Gastrocnemius medialis (tissue), 4 donors: ENCODE data around the gene INTS11. TPM values are rescaled to one million over a fixed set of nuclear protein-coding genes. Genes with fewer than 3 reads are reported as not detected.
"Not testable (repeated sequence)": the region's sequence is repeated elsewhere in the genome, so short reads cannot be mapped to it uniquely, and the experiment has no call there.

Source experiments
- ATAC-seq, 2 donors: fragments of 150-250 bp; one replicate each; pipeline ENCODE4 v1.9.1; 2016
- DNase-seq, 2 donors: peaks; one replicate each; pipeline ENCODE4 v3.0.0-alpha.2; 2019
- H3K27ac ChIP-seq, 4 donors: fragments of 200-600 bp; sonication (generic); 1 replicate in 1 of 4; 2 replicates in 3 of 4; pipeline ENCODE4 v1.5.1; 2016 to 2018; ENCODE audit warnings: mild to moderate bottlenecking in 2 of 4, moderate library complexity in 1 of 4
- H3K27me3 ChIP-seq, 3 donors: fragments of 200-600 bp; sonication (generic) in 2 of 3; 1 replicate in 1 of 3; 2 replicates in 2 of 3; pipeline versions ENCODE4 v1.5.1 to v1.6.0; 2016 to 2019; ENCODE audit warnings: mild to moderate bottlenecking in 1 of 3, moderate library complexity in 1 of 3
- H3K36me3 ChIP-seq, 2 donors: fragments of 200-600 bp; sonication (generic) in 1 of 2; one replicate each; pipeline ENCODE4 v1.5.1; 2017 to 2018
- H3K4me1 ChIP-seq, 2 donors: fragments of 200-600 bp; sonication (generic) in 1 of 2; one replicate each; pipeline ENCODE4 v1.5.1; 2016 to 2017; ENCODE audit warnings: mild to moderate bottlenecking in 2 of 2
- H3K4me3 ChIP-seq, 4 donors: fragments of 200-600 bp; sonication (generic) in 3 of 4; 1 replicate in 1 of 4; 2 replicates in 3 of 4; pipeline ENCODE4 v1.5.1; 2016 to 2019; ENCODE audit warnings: mild to moderate bottlenecking in 2 of 4
- H3K9me3 ChIP-seq, 3 donors: fragments of 200-600 bp; sonication (generic) in 2 of 3; 1 replicate in 1 of 3; 2 replicates in 2 of 3; pipeline ENCODE4 v1.5.1; 2016 to 2019
- POLR2A ChIP-seq, 2 donors: fragments of 450-650 bp; IDR thresholded peaks; one replicate each; pipeline ENCODE4 v1.6.1; 2017; ENCODE audit warnings: antibody characterized with exemption in 2 of 2, mild to moderate bottlenecking in 2 of 2, moderate library complexity in 2 of 2
- in situ Hi-C, 4 donors: fragments of 200-750 bp; cut with MboI; loops; one replicate each; pipeline versions ENCODE4 v1.15.0 to v1.8.0; 2017; ENCODE audit warnings: low sequenced_read_pairs in 4 of 4
- intact Hi-C: fragments of 100-400 bp; cut with DNase I; formaldehyde crosslinking; loops from one replicate; pipeline ENCODE4 v1.15.1; 2023; ENCODE audit warnings: low total_unique reads
- total RNA-seq, 4 donors: library from RNA; depleted of rRNA; stranded (reverse); fragments of >200 nt; gene quantifications; one replicate each; pipeline versions ENCODE4 v1.1.0 to v1.2.3, GENCODE V29; 2016
- TF ChIP-seq, protein P1 (sequence below), 5 experiments: fragments of 450-650 bp in 3 of 5; fragments of 200-600 bp in 2 of 5; sonication (generic) in 2 of 5; IDR thresholded peaks in 4 of 5; conservative IDR thresholded peaks in 1 of 5; 1 replicate in 4 of 5; 2 replicates in 1 of 5; pipeline ENCODE4 v1.5.1; 2016 to 2019; ENCODE audit warnings: antibody characterized with exemption in 5 of 5, mild to moderate bottlenecking in 3 of 5, moderate library complexity in 3 of 5

The INTS11 gene
- total RNA-seq, 4 donors from 2014 or later: 74.0 to 94.4 (median 84.7) TPM

DNA sequence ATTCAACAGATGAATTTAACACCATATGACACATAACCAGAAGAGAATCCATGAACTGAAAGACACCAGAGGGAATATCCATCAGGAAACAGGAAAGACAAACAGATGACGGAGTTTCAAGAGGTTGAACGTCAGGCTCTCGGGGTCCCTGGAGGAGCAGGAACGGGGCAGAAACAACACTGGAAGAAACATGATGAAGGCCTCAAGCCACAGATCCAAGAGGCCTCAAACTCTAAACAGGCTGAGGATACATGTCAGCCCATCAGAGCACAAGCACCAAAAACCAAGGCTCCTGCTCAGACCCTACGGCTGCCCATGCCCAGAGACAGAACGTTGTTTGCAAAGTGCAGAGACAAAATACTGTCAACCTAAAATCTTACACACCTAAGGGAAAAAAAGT lies 7.0 kb downstream of the INTS11 start:
- Histone ChIP-seq H3K9me3 (no peaks in the 10 kb centered on the region), H3K27me3 (no peaks in the 10 kb centered on the region), H3K4me1 (peaks cover 33 to 42% of the 10 kb centered on the region in 2 donors), H3K36me3 (peaks cover 0 to 50% of the 10 kb centered on the region in 2 donors), H3K4me3 (no peak overlapping the region), H3K27ac (peak overlapping the region; percentile 74 to 91 (median 86))
- in situ Hi-C loops (no loop called here), intact Hi-C loops (loop anchor here (10.0 kb wide), 1 partner anchor 363 kb away; the partner anchor contains the start of gene NOC2L)
- no peak for DNase-seq
- no peak for TF ChIP-seq POLR2A (IDR thresholded peaks at IDR 0.05)
- TF ChIP-seq, protein P1, sequence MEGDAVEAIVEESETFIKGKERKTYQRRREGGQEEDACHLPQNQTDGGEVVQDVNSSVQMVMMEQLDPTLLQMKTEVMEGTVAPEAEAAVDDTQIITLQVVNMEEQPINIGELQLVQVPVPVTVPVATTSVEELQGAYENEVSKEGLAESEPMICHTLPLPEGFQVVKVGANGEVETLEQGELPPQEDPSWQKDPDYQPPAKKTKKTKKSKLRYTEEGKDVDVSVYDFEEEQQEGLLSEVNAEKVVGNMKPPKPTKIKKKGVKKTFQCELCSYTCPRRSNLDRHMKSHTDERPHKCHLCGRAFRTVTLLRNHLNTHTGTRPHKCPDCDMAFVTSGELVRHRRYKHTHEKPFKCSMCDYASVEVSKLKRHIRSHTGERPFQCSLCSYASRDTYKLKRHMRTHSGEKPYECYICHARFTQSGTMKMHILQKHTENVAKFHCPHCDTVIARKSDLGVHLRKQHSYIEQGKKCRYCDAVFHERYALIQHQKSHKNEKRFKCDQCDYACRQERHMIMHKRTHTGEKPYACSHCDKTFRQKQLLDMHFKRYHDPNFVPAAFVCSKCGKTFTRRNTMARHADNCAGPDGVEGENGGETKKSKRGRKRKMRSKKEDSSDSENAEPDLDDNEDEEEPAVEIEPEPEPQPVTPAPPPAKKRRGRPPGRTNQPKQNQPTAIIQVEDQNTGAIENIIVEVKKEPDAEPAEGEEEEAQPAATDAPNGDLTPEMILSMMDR (IDR thresholded peaks at IDR 0.05 in 4 of 5, conservative IDR thresholded peaks at IDR 0.05 in 1 of 5): no peak
- no peak for ATAC-seq

DNA sequence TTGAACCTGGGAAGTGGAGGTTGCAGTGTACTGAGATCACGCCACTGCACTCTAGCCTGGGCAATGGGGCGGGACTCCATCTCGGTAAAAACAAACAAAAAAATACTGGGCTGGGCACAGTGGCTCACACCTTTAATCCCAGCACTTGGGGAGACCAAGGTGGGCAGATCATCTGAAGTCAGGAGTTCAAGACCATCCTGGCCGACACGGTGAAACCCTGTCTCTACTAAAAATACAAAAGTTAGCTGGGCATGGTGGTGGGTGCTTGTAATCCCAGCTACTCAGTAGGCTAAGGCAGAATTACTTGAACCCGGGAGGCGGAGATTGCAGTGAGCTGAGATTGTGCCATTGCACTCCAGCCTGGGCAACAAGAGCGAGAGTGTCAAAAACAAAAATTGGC lies 8.3 kb downstream of the INTS11 start:
- H3K4me3 ChIP-seq, in situ Hi-C loops, DNase-seq, H3K9me3 ChIP-seq, ATAC-seq, H3K27me3 ChIP-seq: not testable (repeated sequence)
- Histone ChIP-seq H3K4me1 (peaks cover 22 to 30% of the 10 kb centered on the region in 2 donors), H3K36me3 (peaks cover 0 to 59% of the 10 kb centered on the region in 2 donors), H3K27ac (peak overlapping the region in 2 of 4 donors; percentile 74 to 91)
- intact Hi-C loops: loop anchor here (10.0 kb wide), 1 partner anchor 361 kb away; the partner anchor contains the start of gene NOC2L

DNA sequence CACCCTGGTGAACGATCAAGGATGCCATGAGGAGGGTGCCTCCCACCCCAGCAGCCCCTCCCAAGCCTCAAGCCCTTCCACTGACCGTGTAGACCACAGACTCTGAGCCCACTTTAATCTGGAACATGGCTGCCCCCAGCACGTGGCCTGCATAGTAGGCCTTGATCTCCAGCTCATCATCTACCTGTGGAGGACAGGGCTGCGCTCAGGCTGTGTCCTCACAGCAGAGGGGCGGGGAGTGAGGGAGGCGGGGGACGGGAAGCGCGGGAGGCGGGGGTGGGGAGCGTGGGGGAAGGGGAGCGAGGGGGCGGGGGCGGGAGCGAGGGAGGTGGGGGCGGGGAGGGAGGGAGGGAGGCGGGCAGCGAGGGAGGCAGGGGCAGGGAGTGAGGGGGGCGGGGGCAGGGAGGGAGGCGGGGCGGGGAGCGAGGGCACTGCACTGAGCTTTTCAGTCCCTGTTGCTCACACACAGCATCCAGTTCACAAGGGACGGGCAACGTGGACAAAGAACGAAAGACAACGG lies 9.0 kb downstream of the INTS11 start:
- Histone ChIP-seq H3K4me1 (peaks cover 15 to 24% of the 10 kb centered on the region in 2 donors), H3K36me3 (peaks cover 0 to 61% of the 10 kb centered on the region in 2 donors), H3K9me3 (no peaks in the 10 kb centered on the region), H3K4me3 (no peak overlapping the region), H3K27me3 (no peaks in the 10 kb centered on the region), H3K27ac (no peak overlapping the region)
- ATAC-seq (no peak), DNase-seq (no peak)
- intact Hi-C loops (loop anchor here (10.0 kb wide), 1 partner anchor 361 kb away; the partner anchor contains the start of gene NOC2L), in situ Hi-C loops (no loop called here)
- TF ChIP-seq POLR2A (IDR thresholded peaks at IDR 0.05): no peak
- TF ChIP-seq, protein P1 (IDR thresholded peaks at IDR 0.05 in 4 of 5, conservative IDR thresholded peaks at IDR 0.05 in 1 of 5): no peak

DNA sequence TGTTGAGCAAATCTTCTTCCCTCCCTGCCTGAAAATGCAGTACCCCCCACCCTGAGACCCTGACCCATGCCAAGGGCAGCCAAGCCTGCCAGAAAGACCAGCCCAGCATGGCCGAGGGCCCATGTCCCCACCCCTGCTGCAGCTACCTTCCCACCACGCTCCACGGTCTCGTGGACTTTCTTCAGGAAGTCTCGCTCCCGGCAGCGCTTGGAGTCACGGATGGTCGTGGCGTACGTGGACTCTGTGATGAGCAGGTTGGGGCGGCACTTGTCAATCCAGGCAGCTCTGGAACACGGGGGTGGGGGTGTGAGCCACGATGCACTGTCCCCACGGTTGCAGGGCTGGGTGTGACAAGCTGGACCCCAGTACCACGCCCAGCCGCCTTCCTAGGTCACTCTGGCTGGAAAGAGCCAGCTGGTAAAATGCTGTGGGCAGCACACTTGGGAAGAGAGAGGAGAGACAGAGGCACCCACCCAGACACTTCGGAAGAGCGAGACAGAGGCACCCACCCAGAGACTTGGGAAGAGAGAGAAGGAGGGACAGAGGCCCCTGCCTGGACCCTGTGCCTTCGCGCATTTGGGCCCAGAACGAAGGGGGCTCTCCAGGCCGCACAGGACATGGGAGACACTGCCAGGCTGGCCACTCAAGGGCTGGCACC lies 9.7 kb downstream of the INTS11 start:
- DNase-seq: no peak
- Histone ChIP-seq H3K27me3 (no peaks in the 10 kb centered on the region), H3K4me3 (no peak overlapping the region), H3K36me3 (peaks cover 0 to 54% of the 10 kb centered on the region in 2 donors), H3K27ac (no peak overlapping the region), H3K4me1 (peaks cover 15 to 24% of the 10 kb centered on the region in 2 donors), H3K9me3 (no peaks in the 10 kb centered on the region)
- no peak for TF ChIP-seq POLR2A (IDR thresholded peaks at IDR 0.05)
- TF ChIP-seq, protein P1 (IDR thresholded peaks at IDR 0.05 in 4 of 5, conservative IDR thresholded peaks at IDR 0.05 in 1 of 5): no peak
- ATAC-seq: no peak
- in situ Hi-C loops: no loop called here
- intact Hi-C loops: loop anchor here (10.0 kb wide), 1 partner anchor 360 kb away; the partner anchor contains the start of gene NOC2L

DNA sequence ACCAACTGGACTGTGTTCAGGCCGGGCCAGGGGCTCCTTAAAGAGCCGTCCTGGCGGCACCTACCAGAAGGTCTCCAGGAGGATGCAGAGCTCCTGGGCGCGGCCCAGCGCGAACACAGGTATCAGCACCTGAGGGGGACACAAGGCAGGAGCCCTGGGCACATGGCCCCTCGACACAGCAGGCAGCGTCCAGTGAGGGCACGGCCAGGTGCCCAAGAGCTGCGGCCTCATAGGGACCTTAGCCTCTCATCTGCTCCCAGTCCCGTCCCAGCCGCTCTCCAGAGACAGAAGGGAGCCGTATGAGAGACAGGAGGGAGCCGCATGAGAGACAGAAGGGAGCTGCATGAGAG lies 10.2 kb downstream of the INTS11 start:
- Histone ChIP-seq H3K9me3 (no peaks in the 10 kb centered on the region), H3K27me3 (no peaks in the 10 kb centered on the region), H3K27ac (no peak overlapping the region), H3K36me3 (peaks cover 0 to 50% of the 10 kb centered on the region in 2 donors), H3K4me1 (peaks cover 20 to 28% of the 10 kb centered on the region in 2 donors), H3K4me3 (no peak overlapping the region)
- no peak for DNase-seq
- no peak for ATAC-seq
- in situ Hi-C loops: no loop called here
- TF ChIP-seq POLR2A (IDR thresholded peaks at IDR 0.05): no peak
- TF ChIP-seq, protein P1 (IDR thresholded peaks at IDR 0.05 in 4 of 5, conservative IDR thresholded peaks at IDR 0.05 in 1 of 5): no peak
- intact Hi-C loops: loop anchor here (10.0 kb wide), 1 partner anchor 359 kb away; the partner anchor contains the start of gene NOC2L
